ENCODE data around the gene LARP4. TPM values are rescaled to one million over a fixed set of nuclear protein-coding genes. Genes with fewer than 3 reads are reported as not detected.
"Not testable (repeated sequence)": the region's sequence is repeated elsewhere in the genome, so short reads cannot be mapped to it uniquely, and the experiment has no call there.

Gene LARP4
- total RNA-seq, 1 experiment from 2014 or later, result 78.8 TPM

DNA sequence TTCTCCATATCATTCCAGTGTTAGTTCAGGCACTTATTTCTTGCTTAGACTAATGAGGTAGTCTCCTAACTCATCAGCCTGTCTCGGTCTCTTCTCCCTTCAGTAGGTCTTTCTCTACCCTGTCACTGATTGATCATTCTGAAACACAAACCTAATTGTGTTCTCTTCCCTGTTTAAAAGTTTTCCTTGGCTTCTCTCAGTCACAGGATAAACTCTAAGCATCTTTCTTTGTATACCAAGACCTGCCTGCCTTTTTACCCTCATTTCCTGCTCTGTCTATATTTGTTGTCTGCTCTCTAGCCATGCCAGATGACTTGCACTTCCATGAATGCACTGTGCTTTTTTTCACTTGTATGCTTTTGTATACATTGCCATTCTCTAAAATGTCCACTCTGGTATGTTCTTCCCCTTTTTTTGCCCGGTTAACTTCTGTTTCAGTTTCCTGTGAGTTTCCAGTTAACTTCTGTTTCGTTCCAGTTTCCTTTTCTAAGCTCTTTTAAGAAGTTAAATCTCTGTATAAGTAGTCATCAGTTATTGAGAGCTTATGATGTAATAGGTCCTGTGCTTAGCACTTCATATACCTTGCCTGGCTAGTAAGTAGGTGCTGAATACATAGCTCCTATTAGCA, 116.8 kb downstream of the LARP4 start:
- ChIA-PET CTCF (interaction anchor here (0.6 to 0.9 kb wide), 2 partner anchors 13 to 28 kb away, joined by 3 to 6 read pairs; partner anchors contain the start of gene DIP2B), POLR2A (interaction anchor here (0.7 to 3.5 kb wide), 5 partner anchors 9 to 263 kb away, joined by 3 to 18 read pairs (median 5); partner anchors contain the start of gene DIP2B)
- no TSS peak for BruUV-seq (replicated peaks)
- Mint-ChIP-seq H3K9me3 (ENCODE audit: unreplicated experiment) (no peaks in the 10 kb centered on the region), H3K36me3 (ENCODE audit: insufficient read depth, unreplicated experiment) (peaks cover 6% of the 10 kb centered on the region), H3K27ac (ENCODE audit: low read depth, unreplicated experiment) (no peak overlapping the region), H3K4me3 (ENCODE audit: unreplicated experiment) (no peak overlapping the region), H3K27me3 (ENCODE audit: insufficient read depth, unreplicated experiment) (no peaks in the 10 kb centered on the region), H3K4me1 (ENCODE audit: insufficient read depth, unreplicated experiment) (peaks cover 9% of the 10 kb centered on the region)
- intact Hi-C loops (cut with micrococcal nuclease), result no loop called here
- DNase-seq (ENCODE audit: unreplicated experiment), result no peak
- TF ChIP-seq CTCF (IDR thresholded peaks at IDR 0.05; ENCODE audit: unreplicated experiment), result no peak

DNA sequence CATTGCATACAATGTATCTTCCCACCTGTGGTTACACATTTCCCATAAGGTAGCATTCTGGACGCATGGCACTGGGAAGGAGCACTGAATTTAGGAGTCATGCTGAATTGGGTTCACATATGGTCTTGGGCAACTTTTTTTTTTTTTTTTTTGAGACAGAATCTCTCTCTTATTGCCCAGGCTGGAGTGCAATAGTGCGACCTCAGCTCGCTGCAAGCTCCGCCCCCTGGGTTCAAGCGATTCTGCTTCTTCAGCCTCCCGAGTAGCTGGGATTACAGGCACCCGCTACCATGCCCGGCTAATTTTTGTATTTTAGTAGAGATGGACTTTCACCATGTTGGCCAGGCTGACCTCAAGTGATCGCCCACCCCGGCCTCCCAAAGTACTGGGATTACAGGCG, 117.4 kb downstream of the LARP4 start:
- no peak overlapping the region for H3K4me3 Mint-ChIP-seq (ENCODE audit: unreplicated experiment)
- CTCF ChIA-PET, result interaction anchor here (0.6 to 0.9 kb wide), 2 partner anchors 13 to 28 kb away, joined by 3 to 6 read pairs; partner anchors contain the start of gene DIP2B
- intact Hi-C loops (cut with micrococcal nuclease), result no loop called here

DNA sequence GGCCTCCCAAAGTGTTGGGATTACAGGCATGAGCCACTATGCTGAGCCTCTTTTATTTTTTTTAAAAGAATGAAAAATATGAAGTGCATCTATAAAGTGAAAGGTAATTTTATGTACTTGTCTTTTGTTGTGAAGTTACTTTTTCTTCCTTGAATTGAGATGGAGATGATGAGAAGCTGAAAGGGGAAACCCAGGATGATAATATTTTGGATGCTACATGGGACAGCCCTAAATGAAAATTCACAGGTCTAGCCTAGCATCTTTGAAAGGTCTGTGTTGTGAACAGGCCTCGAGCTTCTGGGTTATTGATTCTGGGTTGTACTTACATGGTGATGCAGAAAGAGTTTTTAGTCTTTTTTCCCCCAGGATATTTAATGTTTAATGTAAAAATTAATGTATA, 118.7 kb downstream of the LARP4 start:
- peaks cover 5% of the 10 kb centered on the region for H3K9me3 Mint-ChIP-seq (ENCODE audit: unreplicated experiment)
- POLR2A ChIA-PET, result interaction anchor here (1.1 to 3.5 kb wide), 4 partner anchors 11 to 18 kb away, joined by 3 to 18 read pairs (median 4); partner anchors contain the start of gene DIP2B
- H3K36me3 Mint-ChIP-seq (ENCODE audit: insufficient read depth, unreplicated experiment), result peaks cover 6% of the 10 kb centered on the region
- no TSS peak for BruUV-seq (replicated peaks)
- H3K4me1 Mint-ChIP-seq (ENCODE audit: insufficient read depth, unreplicated experiment), result peaks cover 7% of the 10 kb centered on the region
- DNase-seq (ENCODE audit: unreplicated experiment), result no peak
- H3K27me3 Mint-ChIP-seq (ENCODE audit: insufficient read depth, unreplicated experiment), result no peaks in the 10 kb centered on the region
- no peak overlapping the region for H3K27ac Mint-ChIP-seq (ENCODE audit: low read depth, unreplicated experiment)
- no peak for TF ChIP-seq CTCF (IDR thresholded peaks at IDR 0.05; ENCODE audit: unreplicated experiment)
- CTCF ChIA-PET, result no interaction called here
- no peak overlapping the region for H3K4me3 Mint-ChIP-seq (ENCODE audit: unreplicated experiment)
- intact Hi-C loops (cut with micrococcal nuclease), result no loop called here

More for the DNA sequence above, 117.4 kb downstream of the LARP4 start:
- Mint-ChIP-seq H3K9me3 (ENCODE audit: unreplicated experiment) (no peaks in the 10 kb centered on the region), H3K27ac (ENCODE audit: low read depth, unreplicated experiment) (no peak overlapping the region), H3K27me3 (ENCODE audit: insufficient read depth, unreplicated experiment) (no peaks in the 10 kb centered on the region), H3K4me1 (ENCODE audit: insufficient read depth, unreplicated experiment) (peaks cover 9% of the 10 kb centered on the region), H3K36me3 (ENCODE audit: insufficient read depth, unreplicated experiment) (peaks cover 6% of the 10 kb centered on the region)
- POLR2A ChIA-PET, result interaction anchor here (0.7 to 3.5 kb wide), 6 partner anchors 10 to 264 kb away, joined by 3 to 18 read pairs (median 4); partner anchors contain the start of gene DIP2B
- no TSS peak for BruUV-seq (replicated peaks)
- no peak for DNase-seq (ENCODE audit: unreplicated experiment)
- no peak for TF ChIP-seq CTCF (IDR thresholded peaks at IDR 0.05; ENCODE audit: unreplicated experiment)

DNA sequence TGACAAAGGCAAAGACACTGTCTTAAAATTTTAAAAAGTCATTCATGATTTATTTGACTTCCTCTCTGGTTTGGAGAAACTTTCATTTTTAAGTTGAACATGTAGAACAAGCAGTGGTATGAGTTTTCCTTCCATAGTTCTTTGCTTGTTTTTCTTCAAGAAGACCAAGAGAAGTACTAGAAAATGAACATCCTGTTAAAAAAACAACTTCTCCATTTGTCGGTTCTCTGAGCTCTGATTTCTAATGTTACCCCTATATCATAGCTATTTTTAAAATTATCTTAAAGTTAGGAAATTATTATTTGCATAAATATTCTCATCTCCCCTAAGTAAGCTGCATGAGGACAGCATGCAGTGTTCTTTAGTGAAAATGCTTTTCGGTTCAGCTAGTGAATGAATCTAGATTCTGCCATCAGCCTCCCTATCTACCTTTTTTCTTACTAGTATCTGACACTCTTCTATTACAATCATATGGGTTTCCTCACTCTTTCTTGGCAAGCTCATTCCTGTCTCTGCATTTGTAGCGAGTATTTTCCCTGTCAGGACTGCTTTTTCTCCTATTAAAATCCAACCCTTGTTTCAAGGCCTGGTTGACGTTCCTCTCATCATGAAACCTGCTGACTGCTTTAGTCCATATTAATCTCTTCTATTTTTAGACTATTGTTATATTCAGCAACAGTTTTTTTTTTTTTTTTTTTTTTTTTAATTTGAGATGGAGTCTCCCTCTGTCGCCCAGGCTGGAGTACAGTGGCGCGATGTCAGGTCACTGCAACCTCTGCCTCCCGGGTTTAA, 119.9 kb downstream of the LARP4 start:
- H3K27me3 Mint-ChIP-seq (ENCODE audit: insufficient read depth, unreplicated experiment), result no peaks in the 10 kb centered on the region
- intact Hi-C loops (cut with micrococcal nuclease), result no loop called here
- ChIA-PET POLR2A (interaction anchor here (1.0 to 3.5 kb wide), 6 partner anchors 9 to 15 kb away, joined by 3 to 18 read pairs (median 5); partner anchors contain the start of gene DIP2B), CTCF (interaction anchor here (0.8 to 1.2 kb wide), 3 partner anchors 9 to 13 kb away, joined by 3 to 7 read pairs (median 3); no protein-coding TSS in a partner anchor)
- TF ChIP-seq CTCF (IDR thresholded peaks at IDR 0.05; ENCODE audit: unreplicated experiment), result no peak
- no peaks in the 10 kb centered on the region for H3K4me1 Mint-ChIP-seq (ENCODE audit: insufficient read depth, unreplicated experiment)
- H3K27ac Mint-ChIP-seq (ENCODE audit: low read depth, unreplicated experiment), result no peak overlapping the region
- H3K4me3 Mint-ChIP-seq (ENCODE audit: unreplicated experiment), result no peak overlapping the region
- peaks cover 8% of the 10 kb centered on the region for H3K9me3 Mint-ChIP-seq (ENCODE audit: unreplicated experiment)
- no peak for DNase-seq (ENCODE audit: unreplicated experiment)
- BruUV-seq (replicated peaks), result no TSS peak
- peaks cover 10% of the 10 kb centered on the region for H3K36me3 Mint-ChIP-seq (ENCODE audit: insufficient read depth, unreplicated experiment)

DNA sequence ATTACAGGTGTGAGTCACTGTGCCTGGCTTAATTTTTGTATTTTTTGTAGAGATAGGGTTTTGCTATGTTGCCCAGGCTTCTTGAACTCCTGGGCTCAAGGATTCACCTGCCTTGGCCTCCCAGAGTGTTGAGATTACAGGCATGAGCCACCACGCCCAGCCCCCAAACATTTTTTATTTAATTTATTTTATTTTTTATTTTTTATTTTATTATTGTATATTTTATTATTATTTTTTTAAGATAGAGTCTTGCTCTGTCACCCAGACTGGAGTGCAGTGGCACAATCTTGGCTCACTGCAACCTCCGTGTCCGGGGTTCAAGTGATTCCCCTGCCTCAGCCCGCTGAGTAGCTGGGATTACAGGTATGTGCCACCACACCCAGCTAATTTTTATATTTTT, 121.1 kb downstream of the LARP4 start:
- POLR2A ChIA-PET; H3K36me3 Mint-ChIP-seq (ENCODE audit: insufficient read depth, unreplicated experiment); H3K27me3 Mint-ChIP-seq (ENCODE audit: insufficient read depth, unreplicated experiment); BruUV-seq (replicated peaks); H3K27ac Mint-ChIP-seq (ENCODE audit: low read depth, unreplicated experiment); H3K4me3 Mint-ChIP-seq (ENCODE audit: unreplicated experiment); DNase-seq (ENCODE audit: unreplicated experiment); H3K4me1 Mint-ChIP-seq (ENCODE audit: insufficient read depth, unreplicated experiment); intact Hi-C loops (cut with micrococcal nuclease); H3K9me3 Mint-ChIP-seq (ENCODE audit: unreplicated experiment): not testable (repeated sequence)
- CTCF ChIA-PET, result interaction anchor here (0.7 kb wide), 1 partner anchor 19 kb away, joined by 4 read pairs; no protein-coding TSS in a partner anchor

Data from MCF 10A (cell line).